ENCODE results near the gene RASL11B.
"Not testable (repeated sequence)": the region's sequence is repeated elsewhere in the genome, so short reads cannot be mapped to it uniquely, and the experiment has no call there.

RASL11B gene

GRCh38 chr4:52861879-52862616 lies at the start of gene RASL11B:
TSS of gene RASL11B (plus strand) at chr4:52862317. CDS start at chr4:52862508, 191 bp downstream.
- peak; percentile 22 to 78 for DNase-seq (ENCODE audit: extremely low read depth in 1 of 2, low read depth in 1 of 2)

- DNase-seq (ENCODE audit: extremely low read depth in 1 of 2, low read depth in 1 of 2) = no peak
These were observed 48.6 kb upstream of the RASL11B start for GRCh38 chr4:52813546-52813945.

GRCh38 chr4:52822583-52822971 lies 39.5 kb upstream of the RASL11B start:
- no peak for DNase-seq (ENCODE audit: extremely low read depth in 1 of 2, low read depth in 1 of 2)

GRCh38 chr4:52822972-52823701 lies 39.0 kb upstream of the RASL11B start:
- no peak for DNase-seq (ENCODE audit: extremely low read depth in 1 of 2, low read depth in 1 of 2)

- DNase-seq (ENCODE audit: extremely low read depth in 1 of 2, low read depth in 1 of 2) = no peak
These were observed 38.4 kb upstream of the RASL11B start for GRCh38 chr4:52823702-52824092.

GRCh38 chr4:52824270-52824602 lies 37.9 kb upstream of the RASL11B start:
- no peak for DNase-seq (ENCODE audit: extremely low read depth in 1 of 2, low read depth in 1 of 2)

- DNase-seq (ENCODE audit: extremely low read depth in 1 of 2, low read depth in 1 of 2) = no peak
These were observed 37.3 kb upstream of the RASL11B start for GRCh38 chr4:52824603-52825459.

- no peak for DNase-seq (ENCODE audit: extremely low read depth in 1 of 2, low read depth in 1 of 2)
These were observed 36.5 kb upstream of the RASL11B start for GRCh38 chr4:52825460-52826090.

- no peak for DNase-seq (ENCODE audit: extremely low read depth in 1 of 2, low read depth in 1 of 2)
These were observed 28.1 kb upstream of the RASL11B start for GRCh38 chr4:52833941-52834525.

- DNase-seq (ENCODE audit: extremely low read depth in 1 of 2, low read depth in 1 of 2) = not testable (repeated sequence)
These were observed 27.3 kb upstream of the RASL11B start for GRCh38 chr4:52834641-52835456.

GRCh38 chr4:52836120-52836519 lies 26.0 kb upstream of the RASL11B start:
- DNase-seq (ENCODE audit: extremely low read depth in 1 of 2, low read depth in 1 of 2) = no peak

GRCh38 chr4:52836678-52837077 lies 25.4 kb upstream of the RASL11B start:
- DNase-seq (ENCODE audit: extremely low read depth in 1 of 2, low read depth in 1 of 2) = no peak

- DNase-seq (ENCODE audit: extremely low read depth in 1 of 2, low read depth in 1 of 2) = no peak
These were observed 24.2 kb upstream of the RASL11B start for GRCh38 chr4:52837716-52838558.

GRCh38 chr4:52838729-52839586 lies 23.2 kb upstream of the RASL11B start:
- DNase-seq (ENCODE audit: extremely low read depth in 1 of 2, low read depth in 1 of 2) = no peak

GRCh38 chr4:52840531-52841370 lies 21.4 kb upstream of the RASL11B start:
- no peak for DNase-seq (ENCODE audit: extremely low read depth in 1 of 2, low read depth in 1 of 2)

- DNase-seq (ENCODE audit: extremely low read depth in 1 of 2, low read depth in 1 of 2) = no peak
These were observed 20.2 kb upstream of the RASL11B start for GRCh38 chr4:52841682-52842456.

All from activated CD8-positive, alpha-beta memory T cell treated with anti-CD3 and anti-CD28 coated beads for 1 hour (primary cell).